HG02623 (cell line): ENCODE results near the gene ACER3.
"Not testable (repeated sequence)": the region's sequence is repeated elsewhere in the genome, so short reads cannot be mapped to it uniquely, and the experiment has no call there.

Experiments
- ATAC-seq: cut with Tn5 transposase; IDR thresholded peaks from one replicate; pipeline ENCODE4 v1.9.1; 2021; ENCODE audit warnings: moderate library complexity; ENCODE audit not compliant: unreplicated experiment

Gene ACER3

GRCh38 chr11:76987203-76987602 is 126.5 kb downstream of the ACER3 start:
- no peak for ATAC-seq

GRCh38 chr11:76990628-76991027 is 129.9 kb downstream of the ACER3 start:
- no peak for ATAC-seq

- no peak for ATAC-seq
Measured at GRCh38 chr11:76995081-76995576, 134.4 kb downstream of the ACER3 start.

GRCh38 chr11:76997512-76997911 is 136.8 kb downstream of the ACER3 start:
- ATAC-seq, result no peak

GRCh38 chr11:76999597-76999996 is 138.9 kb downstream of the ACER3 start:
- no peak for ATAC-seq

GRCh38 chr11:77001613-77002012 is 140.9 kb downstream of the ACER3 start:
- ATAC-seq, result no peak

GRCh38 chr11:77002776-77003175 is 142.1 kb downstream of the ACER3 start:
- ATAC-seq, result no peak

GRCh38 chr11:77003963-77004362 is 143.2 kb downstream of the ACER3 start:
- ATAC-seq, result no peak

GRCh38 chr11:77009533-77010160 is 148.9 kb downstream of the ACER3 start:
- ATAC-seq, result no peak

- no peak for ATAC-seq
Measured at GRCh38 chr11:77014669-77015068, 154.0 kb downstream of the ACER3 start.

GRCh38 chr11:77018396-77018924 is 157.7 kb downstream of the ACER3 start:
- ATAC-seq, result not testable (repeated sequence)

- no peak for ATAC-seq
Measured at GRCh38 chr11:77019976-77020595, 159.4 kb downstream of the ACER3 start.

- ATAC-seq, result no peak
Measured at GRCh38 chr11:77020734-77021133, 160.0 kb downstream of the ACER3 start.

- no peak for ATAC-seq
Measured at GRCh38 chr11:77024745-77025144, 164.0 kb downstream of the ACER3 start.

- no peak for ATAC-seq
Measured at GRCh38 chr11:77026221-77026620, 165.5 kb downstream of the ACER3 start.

GRCh38 chr11:77026743-77027142 is 166.0 kb downstream of the ACER3 start:
- ATAC-seq, result no peak

- ATAC-seq, result no peak
Measured at GRCh38 chr11:77027275-77027674, 166.6 kb downstream of the ACER3 start.

GRCh38 chr11:77029829-77030228 is 169.1 kb downstream of the ACER3 start:
- no peak for ATAC-seq

GRCh38 chr11:77030834-77031414 is 170.2 kb downstream of the ACER3 start:
- no peak for ATAC-seq

GRCh38 chr11:77031599-77031998 is 170.9 kb downstream of the ACER3 start:
- ATAC-seq, result no peak

- ATAC-seq, result no peak
Measured at GRCh38 chr11:77035039-77035438, 174.3 kb downstream of the ACER3 start.

GRCh38 chr11:77035580-77035979 is 174.9 kb downstream of the ACER3 start:
- ATAC-seq, result no peak
